ENCODE measurements around the gene ZNF789. TPM values are rescaled to one million over a fixed set of nuclear protein-coding genes. Genes with fewer than 3 reads are reported as not detected.
A peak's percentile ranks its signal among the peaks of the same experiment; 100 is the strongest.

Gene ZNF789
- total RNA-seq = 16.6 and 21.6 TPM in 2 replicates
- 10.9 and 11.6 TPM in 2 replicates for polyA plus RNA-seq
- 5.6 and 6.5 TPM in 2 replicates for polyA plus RNA-seq (2011; cell fraction: cytosol; rRNA removed)
- polyA plus RNA-seq (2011; cell fraction: nucleus; rRNA removed) = 57.3 and 67.2 TPM in 2 replicates
- 5.6 and 8.8 TPM in 2 replicates for polyA plus RNA-seq (2012)
- 17.4 and 20.1 TPM in 2 replicates for polyA minus RNA-seq
- polyA minus RNA-seq (2011; cell fraction: cytosol; rRNA and poly(A)+ RNA removed) = 2.3 TPM
- 23.0 and 39.1 TPM in 2 replicates for polyA minus RNA-seq (2011; cell fraction: nucleus; rRNA and poly(A)+ RNA removed)
- percentile 65 among the genes with signal in this experiment for Bru-seq, nascent RNA
- BruChase-seq, experiment 1, labeled RNA remaining after a 6-hour chase = percentile 72 among the genes with signal in this experiment
- percentile 68 among the genes with signal in this experiment for BruChase-seq, experiment 2, labeled RNA remaining after a 2-hour chase
- long read RNA-seq, transcript ZNF789-210 (3 exons, 1,884 nt) = major isoform, 5 of 27 reads
- long read RNA-seq, partial matches to known transcripts = 0 of 27 reads
- long read RNA-seq, other reads (novel, unspliced or antisense) = 18 of 27 reads

DNA sequence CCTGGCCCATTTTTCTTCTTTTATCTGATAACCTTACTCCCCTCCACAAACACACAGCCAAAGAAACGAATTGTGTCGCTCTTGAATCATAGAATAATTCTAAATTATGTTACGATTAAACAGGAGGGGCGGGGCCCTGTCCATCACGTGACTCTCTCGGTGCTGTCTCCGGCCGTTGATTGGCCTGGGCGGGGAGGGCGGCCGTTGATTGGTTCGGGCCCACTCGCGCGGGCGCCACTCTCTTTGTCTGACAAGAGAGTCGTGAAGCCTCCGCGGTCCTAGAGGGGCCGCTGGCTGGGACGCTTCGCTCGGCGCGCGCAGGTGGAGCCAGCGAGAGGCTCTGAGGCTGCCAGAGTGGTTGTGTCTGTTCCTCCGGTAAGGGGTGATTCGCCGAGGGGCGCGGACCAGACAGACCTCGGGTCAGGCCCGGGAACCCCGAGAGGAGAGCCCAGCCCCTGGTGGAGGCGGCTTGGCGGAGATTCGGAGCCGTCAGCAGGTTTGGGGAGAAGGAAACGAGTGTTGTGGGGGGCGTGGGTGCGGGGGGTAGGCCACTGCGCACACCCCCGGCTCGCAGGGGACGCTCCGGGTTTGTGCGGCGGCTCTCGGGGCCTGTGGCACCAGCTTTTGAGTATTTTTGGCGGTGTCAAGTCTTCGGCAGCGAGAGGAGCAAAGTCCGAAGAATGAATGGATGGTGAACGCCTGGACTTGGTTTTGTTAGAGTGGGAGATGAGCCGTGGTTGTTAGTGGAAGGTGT, at the start of gene ZNF789:
ZNF789 (plus strand) TSS at position 330 of the 754 bp plus-strand sequence. CDS start 3,567 bp downstream, outside the sequence.
- Histone ChIP-seq H3K4me1 (ENCODE audit: control insufficient read depth, extremely low read depth, insufficient read depth, low read length) (peaks cover 5% of the 10 kb centered on the region), H2AFZ (ENCODE audit: low read depth, low read length) (peak within 1 kb of the TSS; percentile 92), H3K4me3 (replicated peaks in 1 of 3; ENCODE audit: insufficient read depth in 1 of 3, low read depth in 1 of 3, low read length in 3 of 3) (peak within 1 kb of the TSS; percentile 79 to 93 (median 87)), H3K27me3 (ENCODE audit: control insufficient read depth in 2 of 2, insufficient read depth in 2 of 2, low read length in 2 of 2) (no peaks in the 10 kb centered on the region), H3K36me3 (ENCODE audit: control insufficient read depth in 2 of 2, extremely low read depth in 1 of 2, insufficient read depth in 2 of 2, low read length in 2 of 2) (no peaks in the 10 kb centered on the region), H3K4me2 (ENCODE audit: insufficient read depth, low read length) (peak within 1 kb of the TSS; percentile 95), H3K79me2 (ENCODE audit: control insufficient read depth, insufficient read depth, low read length) (peaks cover 40% of the 10 kb centered on the region), H3K27ac (ENCODE audit: insufficient read depth, low read depth, low read length) (peak within 1 kb of the TSS; percentile 80), H4K20me1 (replicated peaks; ENCODE audit: control insufficient read depth, extremely low read depth, insufficient read depth, low read length) (no peaks in the 10 kb centered on the region), H3K9ac (replicated peaks; ENCODE audit: extremely low read depth, insufficient read depth, low read length) (peak within 1 kb of the TSS; percentile 81), H3K9me1 (replicated peaks; ENCODE audit: control insufficient read depth, extremely low read depth, insufficient read depth, low read length) (no peaks in the 10 kb centered on the region), H3K9me3 (replicated peaks; ENCODE audit: control insufficient read depth, insufficient read depth, low read length) (no peaks in the 10 kb centered on the region)
- intact Hi-C loops (cut with micrococcal nuclease) (loop anchor here (1.0 to 2.0 kb wide), 3 partner anchors 28 to 144 kb away; partner anchors contain the start of genes ZKSCAN5, ZNF394 and ZSCAN25), dilution Hi-C loops (cut with MboI; ENCODE audit: extremely low pct_ligation_motif_present, low sequenced_read_pairs) (no loop called here)
- DNase-seq (ENCODE audit: low read depth, low spot score) = peak; percentile 96
- TF ChIP-seq MAX (IDR thresholded peaks at IDR 0.05; ENCODE audit: insufficient read depth, insufficient read length) (peak; percentile 82), MYC (IDR thresholded peaks at IDR 0.05; ENCODE audit: low read depth, low read length) (no peak), GATA2 (IDR thresholded peaks at IDR 0.05; ENCODE audit: insufficient read depth, insufficient read length, low read depth, low read length) (peak; percentile 24), FOS (IDR thresholded peaks at IDR 0.05; ENCODE audit: borderline replicate concordance, insufficient read depth, low read length) (no peak), POLR2A (IDR thresholded peaks at IDR 0.05; ENCODE audit: low read depth, low read length) (no peak), JUN (IDR thresholded peaks at IDR 0.05; ENCODE audit: borderline replicate concordance, insufficient read depth, insufficient read length, low read depth) (no peak), POLR2AphosphoS5 (IDR thresholded peaks at IDR 0.05; ENCODE audit: insufficient read depth, low read depth, low read length) (peak; percentile 78), CTCF (IDR thresholded peaks at IDR 0.05; ENCODE audit: extremely low read depth in 1 of 2, insufficient read depth in 1 of 2, low read depth in 1 of 2, low read length in 2 of 2) (no peak)
- CTCF ChIA-PET = interaction anchor here (1.0 to 1.5 kb wide), 5 partner anchors 17 to 108 kb away, joined by 3 to 5 read pairs (median 4); partner anchors contain the start of genes ZKSCAN5 and ZNF394
- POLR2A ChIA-PET = interaction anchor here (0.9 kb wide), 1 partner anchor 27 kb away, joined by 8 read pairs; the partner anchor contains the start of gene ZNF394
- BruUV-seq (replicated peaks) = TSS peak; percentile 46
- peak; percentile 95 for FAIRE-seq
